DOHH2 (cell line): ENCODE results near the gene LPAR2.

Source experiments
- H3F3A ChIP-seq: fragments of 200-600 bp; sonication (generic), shearing (Covaris generic); 2 replicates; pipeline ENCODE4 v1.6.0; 2016; ENCODE audit warnings: antibody characterized with exemption, mild to moderate bottlenecking; ENCODE audit not compliant: control insufficient read depth, insufficient read depth
- H3K27ac ChIP-seq: fragments of 200-600 bp; sonication (generic); 2 replicates; pipeline ENCODE4 v1.5.1; 2014; ENCODE audit warnings: low read depth, mild to moderate bottlenecking, low read length, moderate library complexity
- H3K27me3 ChIP-seq: fragments of 200-600 bp; sonication (generic); 2 replicates; pipeline ENCODE4 v1.6.1; 2014; ENCODE audit warnings: mild to moderate bottlenecking, low read length, mixed read lengths; ENCODE audit not compliant: control insufficient read depth
- H3K36me3 ChIP-seq: fragments of 200-600 bp; sonication (generic); 2 replicates; pipeline ENCODE4 v1.6.1; 2014; ENCODE audit warnings: mild to moderate bottlenecking, low read length, moderate library complexity, mixed read lengths; ENCODE audit not compliant: control insufficient read depth
- H3K4me1 ChIP-seq: fragments of 200-600 bp; sonication (generic); 2 replicates; pipeline ENCODE4 v1.6.1; 2014; ENCODE audit warnings: mild to moderate bottlenecking, low read length, mixed read lengths; ENCODE audit not compliant: control insufficient read depth
- H3K4me2 ChIP-seq: fragments of 200-600 bp; sonication (generic); 2 replicates; pipeline ENCODE4 v1.6.0; 2014; ENCODE audit warnings: mild to moderate bottlenecking, low read length, moderate library complexity
- H3K4me3 ChIP-seq: fragments of 200-600 bp; sonication (generic); 2 replicates; pipeline ENCODE4 v1.5.1; 2014; ENCODE audit warnings: mild to moderate bottlenecking, low read length, mixed read lengths
- H3K79me2 ChIP-seq: fragments of 200-600 bp; sonication (generic); 2 replicates; pipeline ENCODE4 v1.6.1; 2014; ENCODE audit warnings: mild to moderate bottlenecking, low read length, mixed read lengths; ENCODE audit not compliant: control insufficient read depth
- H3K9me2 ChIP-seq: fragments of 200-600 bp; sonication (generic); replicated peaks from 2 replicates; pipeline ENCODE4 v1.6.1; 2014; ENCODE audit warnings: mild to moderate bottlenecking, low read length, mixed read lengths; ENCODE audit not compliant: control insufficient read depth
- H3K9me3 ChIP-seq: fragments of 200-600 bp; sonication (generic); 2 replicates; pipeline ENCODE4 v1.6.1; 2014; ENCODE audit warnings: antibody characterized with exemption, low read length, mixed read lengths; ENCODE audit not compliant: control insufficient read depth, insufficient read depth
- H4K20me1 ChIP-seq: fragments of 200-600 bp; sonication (generic); 2 replicates; pipeline ENCODE4 v1.6.0; 2014; ENCODE audit warnings: low read depth, mild to moderate bottlenecking, antibody characterized with exemption, low read length, moderate library complexity; ENCODE audit not compliant: control insufficient read depth, insufficient read depth
- CTCF ChIP-seq: fragments of 200-600 bp; sonication (generic); IDR thresholded peaks from one replicate; pipeline ENCODE4 v1.5.1; 2014; ENCODE audit warnings: antibody characterized with exemption, mild to moderate bottlenecking, low read depth, low read length; ENCODE audit not compliant: poor library complexity, severe bottlenecking
- EZH2phosphoT487 ChIP-seq: fragments of 200-600 bp; sonication (generic); IDR thresholded peaks from 2 replicates; pipeline ENCODE4 v1.6.1; 2017; ENCODE audit warnings: borderline replicate concordance, mild to moderate bottlenecking, antibody characterized with exemption, low read length, moderate library complexity, mixed read lengths

LPAR2 gene

GRCh38 chr19:19657397-19657783 lies 29.4 kb upstream of the LPAR2 start:
- peaks cover 91% of the 10 kb centered on the region for H3K36me3 ChIP-seq
- peaks cover 7% of the 10 kb centered on the region for H4K20me1 ChIP-seq
- peaks cover 8% of the 10 kb centered on the region for H3F3A ChIP-seq
- TF ChIP-seq CTCF = no peak
- TF ChIP-seq EZH2phosphoT487 = no peak
- H3K9me3 ChIP-seq = no peaks in the 10 kb centered on the region
- no peak overlapping the region for H3K27ac ChIP-seq
- peaks cover 15% of the 10 kb centered on the region for H3K4me1 ChIP-seq
- no peak overlapping the region for H3K4me3 ChIP-seq
- peaks cover 42% of the 10 kb centered on the region for H3K79me2 ChIP-seq
- no peaks in the 10 kb centered on the region for H3K27me3 ChIP-seq
- H3K9me2 ChIP-seq = no peaks in the 10 kb centered on the region
- H3K4me2 ChIP-seq = no peak overlapping the region

DNA sequence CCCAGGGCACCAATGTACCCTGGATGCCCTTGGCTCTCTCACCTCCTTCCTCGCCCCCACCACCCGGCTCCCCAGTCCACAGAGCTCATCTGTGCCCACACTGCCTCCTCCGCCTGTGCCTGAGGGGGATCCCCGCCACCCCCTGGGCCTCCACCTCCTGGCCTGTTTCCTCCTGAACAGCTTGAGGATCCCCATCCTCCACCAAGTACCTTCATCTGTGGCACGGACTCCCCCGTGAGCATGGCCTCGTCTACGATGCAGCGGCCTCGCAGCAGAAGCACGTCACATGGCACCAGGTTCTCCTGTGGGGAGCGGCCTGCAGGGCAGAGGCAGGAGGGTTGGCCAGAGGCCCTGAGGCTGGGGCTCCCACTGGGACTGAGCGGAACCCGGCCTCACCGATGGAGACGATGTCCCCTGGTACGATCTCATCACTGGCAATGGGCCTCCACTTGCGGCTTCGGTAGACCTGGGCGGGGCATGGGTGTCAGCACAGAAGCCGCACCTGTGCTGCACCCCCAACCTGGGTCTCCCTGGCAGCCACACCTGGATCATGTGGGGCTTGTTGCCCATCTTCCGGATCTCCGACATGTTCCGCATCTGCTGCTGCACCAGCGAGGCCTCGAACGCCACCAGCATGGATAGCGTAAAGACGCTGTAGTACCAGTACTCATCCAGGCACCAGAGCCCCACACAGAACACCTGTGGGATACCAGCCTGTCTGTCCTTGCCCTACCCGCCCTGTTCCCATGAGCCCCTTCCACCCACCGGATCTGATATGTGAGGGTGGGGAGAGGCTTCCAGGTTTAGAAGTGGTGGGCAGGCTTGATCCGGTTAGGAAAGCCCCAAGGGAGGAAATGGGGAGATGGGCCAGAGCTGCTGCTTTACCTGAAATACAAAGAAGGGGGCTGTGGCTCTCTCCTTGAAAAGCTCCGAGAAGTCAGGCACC lies 28.7 kb upstream of the LPAR2 start:
- Histone ChIP-seq H3K9me3 (no peaks in the 10 kb centered on the region), H3K36me3 (peaks cover 93% of the 10 kb centered on the region), H3K27ac (no peak overlapping the region), H3F3A (peaks cover 4% of the 10 kb centered on the region; the same call in 1 of the 2 replicates), H3K4me3 (no peak overlapping the region), H4K20me1 (peaks cover 7% of the 10 kb centered on the region), H3K9me2 (no peaks in the 10 kb centered on the region), H3K4me2 (no peak overlapping the region), H3K27me3 (no peaks in the 10 kb centered on the region), H3K4me1 (peaks cover 8% of the 10 kb centered on the region), H3K79me2 (peaks cover 35% of the 10 kb centered on the region)
- no peak for TF ChIP-seq CTCF
- no peak for TF ChIP-seq EZH2phosphoT487

DNA sequence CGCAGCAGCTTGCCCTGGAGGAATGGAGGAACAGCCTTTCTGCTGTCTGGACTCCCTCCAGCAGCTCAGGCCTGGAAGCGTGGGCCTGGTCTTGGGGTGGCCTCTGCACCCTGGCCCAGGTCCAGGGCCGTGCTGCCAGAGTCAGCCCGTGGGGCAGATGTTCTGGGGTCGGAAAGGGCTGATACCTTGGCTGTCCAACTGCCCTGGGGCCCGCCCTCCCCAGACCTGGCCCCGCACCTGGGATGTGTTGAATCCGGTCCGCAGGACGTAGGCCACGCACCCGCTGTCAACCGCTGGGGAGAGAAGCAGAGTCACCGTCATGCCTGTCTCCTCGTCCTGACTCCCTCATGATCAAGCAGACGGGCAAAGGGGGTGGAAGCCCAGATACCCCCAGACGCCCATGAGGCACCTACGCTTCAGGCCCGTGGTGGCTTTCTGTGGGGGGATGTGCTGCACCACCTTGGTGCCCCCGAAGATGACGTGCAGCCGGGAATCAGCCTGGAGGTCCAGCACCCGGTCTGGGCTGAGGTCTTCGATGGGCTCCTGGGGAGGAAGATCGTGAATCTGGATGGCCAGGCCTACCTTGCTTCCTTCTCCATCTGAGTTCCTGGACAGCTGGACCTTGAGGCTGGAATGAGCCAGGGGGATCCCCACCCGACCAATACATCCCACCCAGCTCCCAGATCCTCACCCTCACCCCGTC lies 27.8 kb upstream of the LPAR2 start:
- H3K27ac ChIP-seq = no peak overlapping the region
- no peaks in the 10 kb centered on the region for H3K4me1 ChIP-seq
- H3K79me2 ChIP-seq = peaks cover 26% of the 10 kb centered on the region
- H3K36me3 ChIP-seq = peaks cover 93% of the 10 kb centered on the region
- H3K9me3 ChIP-seq = no peaks in the 10 kb centered on the region
- H3K27me3 ChIP-seq = no peaks in the 10 kb centered on the region
- H3K4me3 ChIP-seq = no peak overlapping the region
- no peaks in the 10 kb centered on the region for H4K20me1 ChIP-seq
- no peak overlapping the region for H3K4me2 ChIP-seq
- TF ChIP-seq CTCF (no peak), EZH2phosphoT487 (no peak)
- no peaks in the 10 kb centered on the region for H3F3A ChIP-seq
- H3K9me2 ChIP-seq = no peaks in the 10 kb centered on the region
